Neural progenitor cell (in vitro differentiated cells): ENCODE results near the gene ZNF20. TPM values are rescaled to one million over a fixed set of nuclear protein-coding genes. Genes with fewer than 3 reads are reported as not detected.

Source experiments
- DNase-seq: peaks from one replicate; pipeline ENCODE4 v3.0.0-alpha.2; 2016; ENCODE audit warnings: low spot score
- H2AFZ ChIP-seq: fragments of 200-600 bp; sonication (generic); replicated peaks from 2 replicates; pipeline ENCODE4 v1.6.1; 2016; ENCODE audit warnings: antibody characterized with exemption
- H3F3A ChIP-seq: fragments of 200-600 bp; sonication (generic); 2 replicates; pipeline ENCODE4 v1.6.1; 2016; ENCODE audit warnings: antibody characterized with exemption, low read depth
- H3K27ac ChIP-seq: fragments of 200-600 bp; sonication (generic); 2 replicates; pipeline ENCODE4 v1.5.1; 2016; ENCODE audit warnings: mild to moderate bottlenecking
- H3K27me3 ChIP-seq: fragments of 200-600 bp; sonication (generic); 2 replicates; pipeline ENCODE4 v1.6.1; 2016; ENCODE audit warnings: mild to moderate bottlenecking, moderate library complexity
- H3K36me3 ChIP-seq: fragments of 200-600 bp; sonication (generic); 2 replicates; pipeline ENCODE4 v1.5.1; 2016
- H3K4me1 ChIP-seq: fragments of 200-600 bp; sonication (generic); 2 replicates; pipeline ENCODE4 v1.6.1; 2016; ENCODE audit warnings: mixed run types
- H3K4me2 ChIP-seq: fragments of 200-600 bp; sonication (generic); 2 replicates; pipeline ENCODE4 v1.6.1; 2016
- H3K4me3 ChIP-seq: fragments of 200-600 bp; sonication (generic); 2 replicates; pipeline ENCODE4 v1.5.1; 2016
- H3K79me2 ChIP-seq: fragments of 200-600 bp; sonication (generic); 2 replicates; pipeline ENCODE4 v1.6.1; 2016; ENCODE audit warnings: low read depth
- H3K9ac ChIP-seq: fragments of 200-600 bp; sonication (generic); 2 replicates; pipeline ENCODE4 v1.6.1; 2016
- H3K9me3 ChIP-seq: fragments of 200-600 bp; sonication (generic); 2 replicates; pipeline ENCODE4 v1.5.1; 2016; ENCODE audit warnings: low read depth
- H4K20me1 ChIP-seq: fragments of 200-600 bp; sonication (generic); 2 replicates; pipeline ENCODE4 v1.6.1; 2016; ENCODE audit warnings: low read depth
- H3K27ac Mint-ChIP-seq: 3 replicates; pipeline ENCODE4 v1.8.0; 2021; ENCODE audit warnings: mixed read lengths
- H3K27me3 Mint-ChIP-seq: 2 replicates; pipeline ENCODE4 v1.8.0; 2022; ENCODE audit warnings: low read depth, mild to moderate bottlenecking, inconsistent platforms, moderate library complexity, mixed read lengths; ENCODE audit not compliant: insufficient read depth
- H3K36me3 Mint-ChIP-seq: 3 replicates; pipeline ENCODE4 v1.8.0; 2021; ENCODE audit warnings: mixed read lengths
- H3K4me1 Mint-ChIP-seq: 3 replicates; pipeline ENCODE4 v1.8.0; 2021; ENCODE audit warnings: mixed read lengths
- H3K4me3 Mint-ChIP-seq: 3 replicates; pipeline ENCODE4 v1.8.0; 2021; ENCODE audit warnings: mild to moderate bottlenecking, moderate library complexity, mixed read lengths
- H3K9me3 Mint-ChIP-seq: 3 replicates; pipeline ENCODE4 v1.8.0; 2020; ENCODE audit warnings: mixed read lengths
- CTCF ChIP-seq: fragments of 200-600 bp; sonication (generic); IDR thresholded peaks from 2 replicates; pipeline ENCODE4 v1.5.1; 2017; ENCODE audit warnings: antibody characterized with exemption, mild to moderate bottlenecking
- EZH2 ChIP-seq: fragments of 200-600 bp; sonication (generic); IDR thresholded peaks from 2 replicates; pipeline ENCODE4 v1.6.1; 2017; ENCODE audit warnings: antibody characterized with exemption, mild to moderate bottlenecking, moderate library complexity
- EZH2phosphoT487 ChIP-seq: fragments of 200-600 bp; sonication (generic); IDR thresholded peaks from 2 replicates; pipeline ENCODE4 v1.6.1; 2017; ENCODE audit warnings: antibody characterized with exemption
- total RNA-seq: library from RNA; depleted of rRNA; stranded (reverse); fragments of >200 nt; gene quantifications from 2 replicates; pipeline ENCODE4 v1.2.3, GENCODE V29; 2015; ENCODE audit warnings: low replicate concordance

The ZNF20 gene
- total RNA-seq, 1 donor from 2014 or later = 27.9 TPM

- Histone ChIP-seq H3K4me2 (no peak overlapping the region), H3K27me3 (no peaks in the 10 kb centered on the region), H3K27ac (no peak overlapping the region), H3F3A (peaks cover 24% of the 10 kb centered on the region), H3K9me3 (peaks cover 63% of the 10 kb centered on the region), H2AFZ (no peak overlapping the region), H3K36me3 (peaks cover 73% of the 10 kb centered on the region), H4K20me1 (no peaks in the 10 kb centered on the region), H3K79me2 (peaks cover 20% of the 10 kb centered on the region), H3K4me3 (no peak overlapping the region), H3K4me1 (no peaks in the 10 kb centered on the region), H3K9ac (no peak overlapping the region)
- H3K27me3 Mint-ChIP-seq = peaks cover 11% of the 10 kb centered on the region
- H3K4me3 Mint-ChIP-seq = no peak overlapping the region
- peaks cover 77% of the 10 kb centered on the region for H3K9me3 Mint-ChIP-seq
- no peaks in the 10 kb centered on the region for H3K4me1 Mint-ChIP-seq
- no peak overlapping the region for H3K27ac Mint-ChIP-seq
- TF ChIP-seq EZH2 (no peak), EZH2phosphoT487 (no peak), CTCF (no peak)
- DNase-seq = no peak
- H3K36me3 Mint-ChIP-seq = peaks cover 76% of the 10 kb centered on the region
Observed at GRCh38 chr19:12133069-12133468, 7.1 kb downstream of the ZNF20 start.

- peaks cover 53% of the 10 kb centered on the region for H3K9me3 Mint-ChIP-seq
Observed at GRCh38 chr19:12126707-12127106, 13.4 kb downstream of the ZNF20 start.

GRCh38 chr19:12117201-12117970, 22.8 kb downstream of the ZNF20 start:
- H3K36me3 ChIP-seq = peaks cover 21% of the 10 kb centered on the region
- H3K79me2 ChIP-seq = no peaks in the 10 kb centered on the region
- H3K27ac ChIP-seq = no peak overlapping the region
- DNase-seq = no peak
- H3K9ac ChIP-seq = no peak overlapping the region
- H3F3A ChIP-seq = no peaks in the 10 kb centered on the region
- no peak overlapping the region for H3K4me3 Mint-ChIP-seq
- no peaks in the 10 kb centered on the region for H3K4me1 Mint-ChIP-seq
- no peaks in the 10 kb centered on the region for H3K27me3 Mint-ChIP-seq
- no peaks in the 10 kb centered on the region for H3K4me1 ChIP-seq
- no peak overlapping the region for H3K4me3 ChIP-seq
- no peaks in the 10 kb centered on the region for H4K20me1 ChIP-seq
- peaks cover 40% of the 10 kb centered on the region for H3K9me3 Mint-ChIP-seq
- H3K9me3 ChIP-seq = peaks cover 15% of the 10 kb centered on the region
- no peak overlapping the region for H3K27ac Mint-ChIP-seq
- H3K27me3 ChIP-seq = no peaks in the 10 kb centered on the region
- H3K36me3 Mint-ChIP-seq = peaks cover 27% of the 10 kb centered on the region
- no peak overlapping the region for H2AFZ ChIP-seq
- TF ChIP-seq EZH2 = no peak
- TF ChIP-seq CTCF = no peak
- no peak for TF ChIP-seq EZH2phosphoT487
- no peak overlapping the region for H3K4me2 ChIP-seq

More at GRCh38 chr19:12126707-12127106, 13.4 kb downstream of the ZNF20 start:
- H3F3A ChIP-seq = peaks cover 2% of the 10 kb centered on the region
- Mint-ChIP-seq H3K27ac (no peak overlapping the region), H3K4me1 (no peaks in the 10 kb centered on the region), H3K36me3 (peaks cover 38% of the 10 kb centered on the region), H3K27me3 (peaks cover 3% of the 10 kb centered on the region), H3K4me3 (no peak overlapping the region)
- no peak overlapping the region for H3K4me2 ChIP-seq
- H3K27ac ChIP-seq = no peak overlapping the region
- H4K20me1 ChIP-seq = no peaks in the 10 kb centered on the region
- no peaks in the 10 kb centered on the region for H3K27me3 ChIP-seq
- H3K9ac ChIP-seq = no peak overlapping the region
- H3K9me3 ChIP-seq = peaks cover 16% of the 10 kb centered on the region
- no peaks in the 10 kb centered on the region for H3K4me1 ChIP-seq
- peak; percentile 5 for DNase-seq
- peak; percentile 52 for TF ChIP-seq CTCF
- no peak for TF ChIP-seq EZH2phosphoT487
- H3K36me3 ChIP-seq = peaks cover 14% of the 10 kb centered on the region
- H3K79me2 ChIP-seq = no peaks in the 10 kb centered on the region
- H2AFZ ChIP-seq = no peak overlapping the region
- H3K4me3 ChIP-seq = no peak overlapping the region
